ENCODE measurements around the gene CACNG7.
"Not testable (repeated sequence)": the region's sequence is repeated elsewhere in the genome, so short reads cannot be mapped to it uniquely, and the experiment has no call there.

CACNG7 gene

GRCh38 chr19:53944416-53944815 lies 35.3 kb downstream of the CACNG7 start:
- no peak overlapping the region for H3K4me3 ChIP-seq (ENCODE audit: low read depth, low read length)
- TF ChIP-seq CTCF (IDR thresholded peaks at IDR 0.05; ENCODE audit: borderline replicate concordance, insufficient read depth, low read depth, low read length), result no peak

GRCh38 chr19:53944933-53945332 lies 35.9 kb downstream of the CACNG7 start:
- no peak overlapping the region for H3K4me3 ChIP-seq (ENCODE audit: low read depth, low read length)
- TF ChIP-seq CTCF (IDR thresholded peaks at IDR 0.05; ENCODE audit: borderline replicate concordance, insufficient read depth, low read depth, low read length), result no peak

GRCh38 chr19:53945441-53945840 lies 36.4 kb downstream of the CACNG7 start:
- no peak overlapping the region for H3K4me3 ChIP-seq (ENCODE audit: low read depth, low read length)
- TF ChIP-seq CTCF (IDR thresholded peaks at IDR 0.05; ENCODE audit: borderline replicate concordance, insufficient read depth, low read depth, low read length), result no peak

GRCh38 chr19:53945998-53946397 lies 36.9 kb downstream of the CACNG7 start:
- H3K4me3 ChIP-seq (ENCODE audit: low read depth, low read length), result no peak overlapping the region
- no peak for TF ChIP-seq CTCF (IDR thresholded peaks at IDR 0.05; ENCODE audit: borderline replicate concordance, insufficient read depth, low read depth, low read length)

GRCh38 chr19:53947624-53948023 lies 38.5 kb downstream of the CACNG7 start:
- H3K4me3 ChIP-seq (ENCODE audit: low read depth, low read length), result no peak overlapping the region
- TF ChIP-seq CTCF (IDR thresholded peaks at IDR 0.05; ENCODE audit: borderline replicate concordance, insufficient read depth, low read depth, low read length), result no peak

GRCh38 chr19:53948611-53949010 lies 39.5 kb downstream of the CACNG7 start:
- H3K4me3 ChIP-seq (ENCODE audit: low read depth, low read length), result not testable (repeated sequence)

- H3K4me3 ChIP-seq (ENCODE audit: low read depth, low read length), result no peak overlapping the region
- TF ChIP-seq CTCF (IDR thresholded peaks at IDR 0.05; ENCODE audit: borderline replicate concordance, insufficient read depth, low read depth, low read length), result no peak
Observed at GRCh38 chr19:53951436-53951835, 42.4 kb downstream of the CACNG7 start.

- no peak overlapping the region for H3K4me3 ChIP-seq (ENCODE audit: low read depth, low read length)
- TF ChIP-seq CTCF (IDR thresholded peaks at IDR 0.05; ENCODE audit: borderline replicate concordance, insufficient read depth, low read depth, low read length), result no peak
Observed at GRCh38 chr19:53951947-53952346, 42.9 kb downstream of the CACNG7 start.

Measured in GM12875 (cell line).